Bone marrow (tissue), 2 donors: Measurements from ENCODE around the gene BIRC7.

ENCODE experiments used
- DNase-seq, 2 donors: peaks; one replicate each; lab custom pipeline; 2025; lab: John Stamatoyannopoulos, UW

The BIRC7 gene

DNA sequence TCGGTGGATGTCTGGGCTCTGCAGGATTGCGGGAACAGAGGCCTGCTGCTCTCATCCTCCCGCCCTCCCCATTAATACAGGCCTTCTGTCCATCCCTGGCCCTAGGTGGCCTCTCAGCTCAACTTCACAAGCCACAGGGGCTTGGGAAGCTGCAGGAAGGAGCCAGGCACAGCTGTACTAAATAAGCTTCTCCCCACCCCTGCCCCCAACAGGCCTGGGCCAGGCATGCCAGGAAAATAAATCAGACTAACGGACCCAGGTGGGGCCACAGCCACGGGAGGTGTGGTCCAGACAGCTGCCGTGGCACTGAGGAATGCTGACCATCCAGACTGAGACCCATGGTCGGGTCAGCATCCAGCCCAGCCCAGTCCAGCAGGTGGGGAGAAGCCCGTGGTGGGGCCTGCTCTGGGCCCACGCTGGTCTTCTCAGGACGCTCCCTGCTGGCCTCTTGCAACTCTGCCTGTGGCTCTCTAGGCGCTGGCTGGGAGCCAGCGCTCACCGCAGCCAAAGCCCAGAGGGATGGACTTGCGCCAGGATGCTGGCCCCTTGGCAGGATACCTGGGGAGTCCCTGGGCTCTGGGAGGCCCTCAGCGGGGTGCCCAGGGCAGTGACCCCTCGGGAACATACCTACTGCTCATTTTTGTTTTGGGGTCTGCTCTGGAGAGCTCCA lies 11.2 kb upstream of the BIRC7 start:
- DNase-seq, result no peak

DNA sequence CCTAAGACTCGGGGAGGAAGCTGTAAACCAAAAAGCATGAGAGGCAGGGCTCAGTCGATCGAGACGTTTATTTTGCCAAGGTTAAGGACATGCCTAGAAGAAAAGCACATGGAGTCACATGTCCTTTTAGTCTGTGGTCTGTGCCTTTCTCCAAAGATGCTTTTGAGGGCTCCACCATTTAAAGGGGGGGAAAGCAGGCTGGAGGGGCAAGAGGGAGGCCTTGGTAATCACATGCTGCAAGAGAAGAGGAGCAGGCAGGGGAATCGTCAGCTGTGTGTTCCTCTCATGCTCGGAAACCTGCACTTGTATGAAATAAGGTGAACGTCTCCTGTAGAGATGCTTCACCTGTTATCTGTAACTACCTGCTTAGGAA lies 10.6 kb upstream of the BIRC7 start:
- DNase-seq, result no peak

- DNase-seq, result no peak
Measured at GRCh38 chr20:63226042-63226943, 9.4 kb upstream of the BIRC7 start.

GRCh38 chr20:63227260-63227659 lies 8.4 kb upstream of the BIRC7 start:
- no peak for DNase-seq

DNA sequence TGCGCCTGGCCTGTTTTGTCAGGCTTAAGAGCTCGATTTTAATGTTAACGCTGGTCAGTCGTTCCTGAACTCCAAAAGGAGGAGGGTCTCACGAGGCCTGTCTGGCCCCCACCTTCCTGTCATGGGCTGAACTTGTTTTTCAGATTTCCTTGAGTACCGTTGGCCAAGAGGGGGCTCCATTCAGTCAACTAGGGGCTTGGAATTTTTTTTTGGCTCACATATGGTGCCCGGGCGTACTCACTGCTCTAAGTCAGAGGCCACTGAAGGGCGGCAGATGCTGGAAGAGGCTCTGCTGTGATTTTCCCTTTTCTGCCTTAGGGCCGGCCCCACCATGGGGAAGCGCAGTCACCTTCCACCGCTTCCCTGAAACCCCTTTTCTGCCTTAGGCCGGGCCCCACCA lies 6.9 kb upstream of the BIRC7 start:
- no peak for DNase-seq

DNA sequence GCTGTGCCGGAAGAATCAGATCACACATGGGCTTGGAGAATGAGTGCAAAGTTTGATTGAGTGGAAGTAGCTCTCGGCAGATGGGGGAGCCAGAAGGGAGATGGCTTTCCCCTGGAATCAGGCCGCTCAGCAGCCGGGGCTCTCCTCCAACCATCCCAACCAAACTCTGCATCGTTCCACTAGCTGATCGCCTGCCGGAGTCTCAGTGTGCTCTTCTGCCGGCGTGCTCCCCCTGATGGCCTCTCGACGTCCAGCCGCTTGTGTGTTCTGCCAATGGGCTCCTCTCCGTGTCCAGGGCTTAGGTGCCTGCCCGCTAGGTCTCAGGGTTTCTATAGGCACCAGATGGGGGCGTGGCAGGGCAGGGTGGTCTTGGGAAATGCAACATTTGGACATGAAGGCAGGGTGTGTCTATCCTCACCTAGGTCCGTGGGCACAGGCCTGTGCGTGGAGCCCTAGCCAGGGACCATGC lies 4.9 kb upstream of the BIRC7 start:
- no peak for DNase-seq

GRCh38 chr20:63232235-63233060 lies 3.3 kb upstream of the BIRC7 start:
- no peak for DNase-seq

DNA sequence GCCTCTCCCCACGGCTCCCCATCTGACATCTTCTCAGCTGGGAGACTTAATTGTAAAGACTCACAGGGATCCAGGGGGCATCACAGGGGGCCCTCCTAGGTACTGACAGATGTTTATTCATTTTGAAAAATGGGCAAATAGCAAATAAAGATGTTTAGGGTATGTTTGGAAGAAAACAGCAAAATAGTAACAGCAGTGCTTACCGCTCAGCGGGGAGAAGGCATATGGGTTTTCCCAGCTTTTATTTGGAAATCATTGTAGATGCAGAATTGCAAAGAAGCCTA lies 2.7 kb upstream of the BIRC7 start:
- no peak for DNase-seq

GRCh38 chr20:63233924-63234323 lies 1.8 kb upstream of the BIRC7 start:
- DNase-seq, result no peak

DNA sequence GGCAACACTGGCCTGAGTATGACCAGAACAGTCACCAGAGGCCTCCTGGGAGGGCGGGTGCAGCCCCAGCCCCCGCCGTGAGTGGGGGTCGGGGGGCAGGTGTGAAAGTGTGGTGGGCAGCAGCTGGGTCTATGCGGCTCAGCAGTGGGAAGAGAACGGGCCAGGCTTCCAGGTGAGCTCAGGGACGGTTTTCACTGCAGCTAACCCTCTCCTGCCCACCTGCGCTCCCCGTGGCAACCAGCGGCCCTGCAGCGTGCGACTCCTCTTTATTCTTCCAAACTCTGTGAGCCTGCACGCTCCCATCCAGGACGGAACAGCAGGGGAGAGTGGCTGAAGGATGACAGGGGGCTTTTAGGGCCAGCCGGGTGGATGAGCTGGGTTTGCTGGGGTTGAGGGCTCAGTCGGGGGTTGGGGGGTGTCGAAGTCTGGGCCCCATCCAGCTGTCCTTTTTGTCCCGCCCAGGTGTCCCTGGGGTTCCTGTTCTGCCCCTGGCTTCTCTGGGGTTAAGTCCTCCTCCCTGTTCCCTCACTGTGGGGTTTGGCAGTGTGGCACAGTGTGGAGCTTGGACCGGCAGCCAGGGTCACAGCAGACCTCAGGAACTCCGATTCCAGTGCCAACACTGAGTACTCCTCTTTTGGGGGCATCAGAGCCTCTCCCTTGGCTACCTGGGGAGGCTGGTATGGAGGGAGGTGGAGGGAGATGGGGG lies 859 bp upstream of the BIRC7 start:
- DNase-seq, result no peak

DNA sequence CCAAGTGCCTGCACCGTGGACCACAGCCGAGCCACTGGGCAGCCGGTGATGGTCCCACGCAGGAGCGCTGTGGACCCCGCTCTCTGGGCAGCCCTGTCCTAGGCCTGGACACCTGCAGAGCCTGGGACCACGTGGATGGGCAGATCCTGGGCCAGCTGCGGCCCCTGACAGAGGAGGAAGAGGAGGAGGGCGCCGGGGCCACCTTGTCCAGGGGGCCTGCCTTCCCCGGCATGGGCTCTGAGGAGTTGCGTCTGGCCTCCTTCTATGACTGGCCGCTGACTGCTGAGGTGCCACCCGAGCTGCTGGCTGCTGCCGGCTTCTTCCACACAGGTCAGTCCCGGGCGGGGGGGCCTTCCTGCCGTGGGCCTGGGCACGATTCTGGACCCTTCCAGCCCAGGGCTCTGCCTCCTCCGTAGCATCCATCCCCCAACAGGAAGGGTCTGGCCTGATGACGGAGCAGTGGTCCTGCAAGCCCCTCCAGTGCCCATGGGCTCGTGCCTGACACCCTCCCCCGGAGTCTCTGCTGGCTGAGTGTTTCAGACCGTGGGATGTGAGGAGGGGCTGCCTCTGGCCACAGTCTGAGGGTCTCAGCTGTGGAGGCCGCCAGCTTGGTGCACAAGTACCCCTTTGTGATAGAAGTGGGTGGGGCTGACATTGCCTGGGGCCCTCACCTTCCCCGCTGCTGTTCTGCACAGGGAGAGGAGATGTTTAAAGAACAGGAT lies 572 bp downstream of the BIRC7 start:
- no peak for DNase-seq

DNA sequence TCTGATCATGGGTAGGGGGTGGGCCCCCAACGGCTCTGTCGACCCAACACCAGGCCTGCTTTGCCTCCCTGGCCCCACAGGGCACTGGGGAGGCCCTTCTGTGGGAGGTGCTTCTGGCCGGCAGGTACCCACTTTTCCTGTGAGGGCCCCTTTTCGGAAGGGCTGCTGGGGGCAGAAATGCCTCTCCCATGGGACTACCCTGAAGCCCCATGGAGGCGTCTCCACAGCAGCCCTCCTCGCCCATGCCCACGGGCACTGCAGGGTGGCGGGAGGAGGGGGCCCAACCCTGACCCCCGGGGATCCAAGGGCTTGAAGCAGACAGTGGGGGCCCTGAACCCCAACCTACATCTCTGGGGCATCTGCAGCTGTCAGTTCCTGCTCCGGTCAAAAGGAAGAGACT lies 2.3 kb downstream of the BIRC7 start:
- no peak for DNase-seq

GRCh38 chr20:63238514-63239125 lies 2.9 kb downstream of the BIRC7 start:
- DNase-seq, result no peak

- no peak for DNase-seq
Measured at GRCh38 chr20:63239431-63239830, 3.7 kb downstream of the BIRC7 start.

- DNase-seq, result no peak
Measured at GRCh38 chr20:63240004-63240403, 4.3 kb downstream of the BIRC7 start.

GRCh38 chr20:63241272-63241671 lies 5.6 kb downstream of the BIRC7 start:
- no peak for DNase-seq

- DNase-seq, result no peak
Measured at GRCh38 chr20:63242736-63243135, 7.0 kb downstream of the BIRC7 start.

- DNase-seq, result no peak
Measured at GRCh38 chr20:63243604-63244247, 8.0 kb downstream of the BIRC7 start.

GRCh38 chr20:63244468-63244867 lies 8.8 kb downstream of the BIRC7 start:
- DNase-seq, result no peak

- no peak for DNase-seq
Measured at GRCh38 chr20:63246490-63247288, 11.0 kb downstream of the BIRC7 start.
